GM12878 (cell line): ENCODE measurements around the gene CAMKK2. TPM values are rescaled to one million over a fixed set of nuclear protein-coding genes. Genes with fewer than 3 reads are reported as not detected.

Experiments used
- ATAC-seq: fragments of 200-7000 bp; cut with Tn5 transposase; 3 replicates; pipeline ENCODE4 v1.9.1; 2020; ENCODE audit warnings: mild to moderate bottlenecking, moderate library complexity
- BruUV-seq: library from RNA; stranded (reverse); fragments of 400-500 nt; replicated peaks from 2 replicates; lab custom pipeline; 2021; lab: Mats Ljungman, UMichigan
- CTCF ChIA-PET: fragments of 300-600 bp; sonication (Branson Sonifier 250); formaldehyde crosslinking; extraction: SDS; loops from one replicate; lab custom pipeline; 2021; ENCODE audit warnings: inconsistent platforms; lab: Yijun Ruan, JAX
- POLR2A ChIA-PET: fragments of 350-600 bp; formaldehyde crosslinking; extraction: SDS; loops from one replicate; lab custom pipeline; 2021; ENCODE audit warnings: inconsistent platforms; lab: Charles Lee
- RAD21 ChIA-PET: fragments of 300-600 bp; sonication (Branson Sonifier 250); formaldehyde crosslinking; loops from one replicate; lab custom pipeline; 2023; ENCODE audit warnings: antibody characterized with exemption; ENCODE audit not compliant: unreplicated experiment; lab: Charles Lee
- SMC1A ChIA-PET: fragments of 300-600 bp; sonication (Branson Sonifier 250); formaldehyde crosslinking; loops from one replicate; lab custom pipeline; 2023; ENCODE audit not compliant: unreplicated experiment, uncharacterized antibody; lab: Charles Lee
- DNase-seq: peaks from one replicate; pipeline ENCODE4 v3.0.0-alpha.2; 2011; ENCODE audit warnings: low read depth, low spot score
- FAIRE-seq: peaks from 3 replicates; lab custom pipeline; 2011; peaks lifted over from hg19 to GRCh38; lab: Jason Lieb, UNC
- H2AFZ ChIP-seq: 2 replicates; pipeline ENCODE4 v1.6.0; 2011; ENCODE audit warnings: low read depth, low read length, control low read depth; ENCODE audit not compliant: control insufficient read depth
- H3K27ac ChIP-seq: 2 replicates; pipeline ENCODE4 v1.5.1; 2011; ENCODE audit warnings: control low read depth; ENCODE audit not compliant: control insufficient read depth, insufficient read depth
- H3K27me3 ChIP-seq, 2 experiments: replicated peaks in 1 of 2; 2 replicates each; pipeline versions ENCODE4 v1.6.0 to v1.6.1; 2011; ENCODE audit warnings: low read length in 1 of 2; ENCODE audit not compliant: control insufficient read depth in 2 of 2, insufficient read depth in 2 of 2
- H3K36me3 ChIP-seq, 2 experiments: 2 replicates each; pipeline ENCODE4 v1.5.1; 2011; ENCODE audit warnings: low read length in 1 of 2; ENCODE audit not compliant: control insufficient read depth in 2 of 2, insufficient read depth in 2 of 2
- H3K4me1 ChIP-seq: 2 replicates; pipeline ENCODE4 v1.6.1; 2011; ENCODE audit warnings: mild to moderate bottlenecking, low read length, moderate library complexity, mixed read lengths; ENCODE audit not compliant: control insufficient read depth, insufficient read depth
- H3K4me2 ChIP-seq: 2 replicates; pipeline ENCODE4 v1.6.0; 2011; ENCODE audit warnings: control low read depth; ENCODE audit not compliant: control insufficient read depth, insufficient read depth
- H3K4me3 ChIP-seq: fragments of 200-600 bp; sonication (generic); 2 replicates; pipeline ENCODE4 v1.5.1; 2016
- H3K79me2 ChIP-seq: 2 replicates; pipeline ENCODE4 v1.6.0; 2011; ENCODE audit warnings: low read length; ENCODE audit not compliant: control insufficient read depth, insufficient read depth
- H3K9ac ChIP-seq: 2 replicates; pipeline ENCODE4 v1.8.0; 2011; ENCODE audit warnings: low read length, control low read depth, mixed read lengths; ENCODE audit not compliant: control insufficient read depth, insufficient read depth
- H3K9me3 ChIP-seq: replicated peaks from 3 replicates; pipeline ENCODE4 v1.5.1; 2011; ENCODE audit warnings: mild to moderate bottlenecking, low read length; ENCODE audit not compliant: control insufficient read depth, insufficient read depth
- H4K20me1 ChIP-seq: 2 replicates; pipeline ENCODE4 v1.6.0; 2011; ENCODE audit not compliant: control insufficient read depth, insufficient read depth
- POLR2A ChIP-seq: IDR thresholded peaks from 2 replicates; pipeline ENCODE4 v1.6.1; 2011; ENCODE audit warnings: low read depth, mild to moderate bottlenecking, low read length
- TAF1 ChIP-seq: IDR thresholded peaks from 2 replicates; pipeline ENCODE4 v1.6.1; 2011; ENCODE audit warnings: mild to moderate bottlenecking, low read depth, low read length, borderline replicate concordance
- TBL1XR1 ChIP-seq: IDR thresholded peaks from 2 replicates; pipeline ENCODE4 v1.6.1; 2012; ENCODE audit warnings: low read depth, low read length, improper control_type of control experiment
- TCF3 ChIP-seq: IDR thresholded peaks from 2 replicates; pipeline ENCODE4 v1.6.1; 2012; ENCODE audit warnings: low read depth, mild to moderate bottlenecking, low read length, borderline replicate concordance; ENCODE audit not compliant: insufficient read depth
- ZBTB33 ChIP-seq: fragments of 450-650 bp; IDR thresholded peaks from 2 replicates; pipeline ENCODE4 v1.6.1; 2017; ENCODE audit warnings: mild to moderate bottlenecking
- ZNF217 ChIP-seq: fragments of 450-650 bp; IDR thresholded peaks from 2 replicates; pipeline ENCODE4 v1.6.1; 2017; ENCODE audit warnings: antibody characterized with exemption, mild to moderate bottlenecking
- WGBS: methylation state at CpG from one replicate; pipeline ENCODE4 v1.1.6; 2016; ENCODE audit warnings: low lambda C conversion rate; ENCODE audit not compliant: insufficient replicate concordance, insufficient coverage; ENCODE audit errors: missing lambda C conversion rate; 5-methylcytosine and 5-hydroxymethylcytosine counted together
- in situ Hi-C: fragments of 300-500 bp; cut with MboI; formaldehyde crosslinking; loops from 9 replicates; pipeline ENCODE4 v1.14.3; 2018; ENCODE audit warnings: mixed read lengths
- intact Hi-C: fragments of 100-400 bp; cut with micrococcal nuclease; formaldehyde crosslinking; loops from one replicate; pipeline ENCODE4 v1.14.2; 2022; ENCODE audit not compliant: unreplicated experiment
- polyA plus RNA-seq, 11 experiments: library from polyadenylated mRNA; depleted of rRNA in 4 of 11; unstranded in 6 of 11; stranded (reverse) in 5 of 11; fragments of >200 nt; fragmentation: Nextera tagmentation in 4 of 11; fragmentation: Illumina TruSeq in 1 of 11; extraction: Ambion mirVana in 4 of 11; extraction: Trizol in 1 of 11; gene quantifications; 1 replicate in 1 of 11; 2 replicates in 10 of 11; pipeline versions ENCODE4 v1.2.1 to v1.2.3, GENCODE V29; 2011 to 2016; ENCODE audit warnings: inconsistent platforms in 2 of 11, missing spikeins in 2 of 11, low read depth in 1 of 11
- total RNA-seq, 4 experiments: library from RNA; depleted of rRNA in 3 of 4; stranded (reverse); fragments of >200 nt in 3 of 4; fragmentation: Illumina TruSeq in 1 of 4; extraction: Trizol in 1 of 4; gene quantifications; 2 replicates each; pipeline versions ENCODE4 v1.2.1 to v1.2.3, GENCODE V29; 2013 to 2021

Gene CAMKK2
- total and polyA plus RNA-seq, 10 of the 15 experiments (the other 5 are each of a cell fraction or from before 2014, with no cell fraction given), result 5.2 to 40.6 (median 26.6) TPM

- TF ChIP-seq ZBTB33 (0 out of 2 replicates have a peak, but pooled peaks have one; percentile 21), TBL1XR1 (no peak), ZNF217 (0 out of 2 replicates have a peak, but pooled peaks have one; percentile 42)
These were observed 19.1 kb downstream of the CAMKK2 start (continued) for GRCh38 chr12:121277374-121277759.

GRCh38 chr12:121274036-121274763 is 22.3 kb downstream of the CAMKK2 start:
- BruUV-seq, result no TSS peak
- no peak overlapping the region for H2AFZ ChIP-seq
- H3K9me3 ChIP-seq, result no peaks in the 10 kb centered on the region
- 98% methylated on average over 34 of the region's 35 CpGs for WGBS
- no peaks in the 10 kb centered on the region for H4K20me1 ChIP-seq
- peaks cover 0 to 9% of the 10 kb centered on the region in 2 experiments for H3K36me3 ChIP-seq
- H3K4me3 ChIP-seq, result no peak overlapping the region
- SMC1A ChIA-PET, result interaction anchor here (1.2 kb wide), 2 partner anchors 16 to 26 kb away, joined by 3 read pairs; no protein-coding TSS in a partner anchor
- peaks cover 4% of the 10 kb centered on the region for H3K79me2 ChIP-seq
- TF ChIP-seq POLR2A (0 out of 2 replicates have a peak, but pooled peaks have one; percentile 26), TAF1 (no peak), TCF3 (no peak)
- intact Hi-C loops, result no loop called here
- H3K4me1 ChIP-seq, result peaks cover 4% of the 10 kb centered on the region
- POLR2A ChIA-PET, result interaction anchor here (0.6 kb wide), 1 partner anchor 73 kb away, joined by 3 read pairs; no protein-coding TSS in a partner anchor
- no peak overlapping the region for H3K9ac ChIP-seq
- H3K27me3 ChIP-seq, result no peaks in the 10 kb centered on the region
- FAIRE-seq (no peak), DNase-seq (no peak), ATAC-seq (no peak)
- no peak overlapping the region for H3K4me2 ChIP-seq
- CTCF ChIA-PET, result no interaction called here
- no peak overlapping the region for H3K27ac ChIP-seq
- in situ Hi-C loops, result no loop called here
- RAD21 ChIA-PET, result no interaction called here
